Right lobe of liver (tissue), 4 donors: Measurements from ENCODE around the gene UTP18.

Experiments used
- CTCF ChIP-seq, 4 donors: fragments of 200-600 bp in 3 of 4; fragments of 450-650 bp in 1 of 4; IDR thresholded peaks; one replicate each; pipeline versions ENCODE4 v1.5.1 to v1.8.0; 2016 to 2022; ENCODE audit warnings: antibody characterized with exemption in 4 of 4, mild to moderate bottlenecking in 2 of 4
- POLR2A ChIP-seq: fragments of 450-650 bp; IDR thresholded peaks from one replicate; pipeline ENCODE4 v1.6.1; 2017; ENCODE audit warnings: antibody characterized with exemption, mild to moderate bottlenecking
- donor health status: DM: no; HTN: no; CAD: no.
- donor health status: DM: no; HTN: no; CAD: no.
- donor health status: DM: no; HTN: yes; CAD: no.

GRCh38 chr17:51299859-51300258 lies 39.5 kb downstream of the UTP18 start:
- TF ChIP-seq CTCF (IDR thresholded peaks at IDR 0.05), result no peak
- TF ChIP-seq POLR2A, result no peak
